Gastroesophageal sphincter (tissue), 4 donors: ENCODE results near the gene CIT. TPM values are rescaled to one million over a fixed set of nuclear protein-coding genes. Genes with fewer than 3 reads are reported as not detected.

Experiments used
- ATAC-seq: fragments of 150-250 bp; one replicate; pipeline ENCODE4 v1.9.1; 2016; ENCODE audit warnings: mild to moderate bottlenecking, moderate library complexity
- H3K27ac ChIP-seq, 4 donors: fragments of 200-600 bp; sonication (generic) in 3 of 4; 1 replicate in 3 of 4; 2 replicates in 1 of 4; pipeline ENCODE4 v1.5.1; 2016 to 2019
- H3K27me3 ChIP-seq: fragments of 200-600 bp; sonication (generic); one replicate; pipeline ENCODE4 v1.5.1; 2019
- H3K36me3 ChIP-seq, 2 donors: fragments of 200-600 bp; sonication (generic); one replicate each; pipeline ENCODE4 v1.5.1; 2019; ENCODE audit warnings: control low read depth in 1 of 2
- H3K4me1 ChIP-seq, 3 donors: fragments of 200-600 bp; sonication (generic); 1 replicate in 2 of 3; 2 replicates in 1 of 3; pipeline ENCODE4 v1.5.1; 2016 to 2019; ENCODE audit warnings: control low read depth in 2 of 3
- H3K4me3 ChIP-seq, 2 donors: fragments of 200-600 bp; sonication (generic); one replicate each; pipeline ENCODE4 v1.5.1; 2019; ENCODE audit warnings: mild to moderate bottlenecking in 1 of 2, moderate library complexity in 1 of 2
- H3K9me3 ChIP-seq, 3 donors: fragments of 200-600 bp; sonication (generic); one replicate each; pipeline ENCODE4 v1.5.1; 2017 to 2019; ENCODE audit warnings: control low read depth in 2 of 3
- CTCF ChIP-seq, 4 experiments: fragments of 200-600 bp in 2 of 4; fragments of 450-650 bp in 2 of 4; sonication (generic) in 1 of 4; IDR thresholded peaks; one replicate each; pipeline ENCODE4 v1.5.1; 2017 to 2019; ENCODE audit warnings: antibody characterized with exemption in 4 of 4, mild to moderate bottlenecking in 2 of 4, moderate library complexity in 2 of 4
- EP300 ChIP-seq: sonication (generic); formaldehyde crosslinking; IDR thresholded peaks from one replicate; pipeline ENCODE4 v1.6.1; 2017; ENCODE audit warnings: antibody characterized with exemption, mild to moderate bottlenecking
- POLR2A ChIP-seq, 2 donors: fragments of 450-650 bp; IDR thresholded peaks; one replicate each; pipeline ENCODE4 v1.6.1; 2017; ENCODE audit warnings: antibody characterized with exemption in 2 of 2, mild to moderate bottlenecking in 2 of 2, moderate library complexity in 1 of 2
- POLR2AphosphoS5 ChIP-seq: sonication (generic); formaldehyde crosslinking; IDR thresholded peaks from one replicate; pipeline ENCODE4 v1.6.1; 2017; ENCODE audit warnings: antibody characterized with exemption
- WGBS, 2 donors: methylation state at CpG; one replicate each; pipeline ENCODE4 v1.1.5; 2018; ENCODE audit warnings: low coverage in 1 of 2; 5-methylcytosine and 5-hydroxymethylcytosine counted together
- total RNA-seq, 4 donors: library from RNA; depleted of rRNA; stranded (reverse); fragments of >200 nt; gene quantifications; one replicate each; pipeline ENCODE4 v1.1.0, GENCODE V29; 2016

The CIT gene
- total RNA-seq, 4 donors from 2014 or later = 3.8 to 9.7 (median 6.6) TPM

GRCh38 chr12:119804011-119804641 is 73.0 kb downstream of the CIT start:
- peak; percentile 72 for ATAC-seq
- 20 to 21% methylated on average over 4 to 6 of the region's 32 CpGs for WGBS, 2 donors
- Histone ChIP-seq H3K27me3 (peaks cover 40% of the 10 kb centered on the region), H3K9me3 (no peaks in the 10 kb centered on the region), H3K4me1 (peaks cover 0 to 28% (median 9%) of the 10 kb centered on the region in 3 donors), H3K4me3 (peak overlapping the region in 1 of 2 donors; percentile 42), H3K36me3 (no peaks in the 10 kb centered on the region), H3K27ac (peak overlapping the region in 2 of 4 donors; percentile 51 to 55)
- TF ChIP-seq POLR2A (IDR thresholded peaks at IDR 0.05) (no peak), POLR2AphosphoS5 (peak; percentile 23), EP300 (no peak), CTCF (IDR thresholded peaks at IDR 0.05) (peak in 2 of 4 experiments; percentile 23 to 54)

GRCh38 chr12:119803381-119803791 is 73.7 kb downstream of the CIT start:
- ATAC-seq = no peak
- WGBS, 2 donors = 10 to 60% methylated on average over 1 to 6 of the region's 16 CpGs
- Histone ChIP-seq H3K36me3 (no peaks in the 10 kb centered on the region), H3K27ac (peak overlapping the region in 1 of 4 donors; percentile 55), H3K9me3 (no peaks in the 10 kb centered on the region), H3K4me1 (peaks cover 0 to 28% (median 9%) of the 10 kb centered on the region in 3 donors), H3K4me3 (peak overlapping the region; percentile 16 to 42), H3K27me3 (peaks cover 34% of the 10 kb centered on the region)
- no peak for TF ChIP-seq POLR2A (IDR thresholded peaks at IDR 0.05)
- no peak for TF ChIP-seq CTCF (IDR thresholded peaks at IDR 0.05)
- TF ChIP-seq EP300 = no peak
- TF ChIP-seq POLR2AphosphoS5 = no peak

- TF ChIP-seq EP300 (no peak), POLR2A (IDR thresholded peaks at IDR 0.05) (no peak), POLR2AphosphoS5 (no peak), CTCF (IDR thresholded peaks at IDR 0.05) (no peak)
- H3K27ac ChIP-seq = peak overlapping the region in 1 of 4 donors; percentile 55
- 29 to 33% methylated on average over 1 to 3 of the region's 4 CpGs for WGBS, 2 donors
Observed at GRCh38 chr12:119802472-119802871, 74.6 kb downstream of the CIT start.

GRCh38 chr12:119797090-119797489 is 80.0 kb downstream of the CIT start:
- 91 to 98% methylated on average over 3 to 4 of the region's 4 CpGs for WGBS, 2 donors
- no peak for ATAC-seq
- TF ChIP-seq CTCF (IDR thresholded peaks at IDR 0.05) = no peak
- TF ChIP-seq POLR2A (IDR thresholded peaks at IDR 0.05) = no peak
- no peak for TF ChIP-seq POLR2AphosphoS5
- no peak for TF ChIP-seq EP300
- peaks cover 19% of the 10 kb centered on the region for H3K27me3 ChIP-seq
- no peaks in the 10 kb centered on the region for H3K36me3 ChIP-seq
- no peaks in the 10 kb centered on the region for H3K4me1 ChIP-seq
- H3K27ac ChIP-seq = no peak overlapping the region
- H3K9me3 ChIP-seq = no peaks in the 10 kb centered on the region
- H3K4me3 ChIP-seq = no peak overlapping the region

More at GRCh38 chr12:119802472-119802871, 74.6 kb downstream of the CIT start:
- Histone ChIP-seq H3K4me3 (peak overlapping the region in 1 of 2 donors; percentile 42), H3K9me3 (no peaks in the 10 kb centered on the region), H3K36me3 (no peaks in the 10 kb centered on the region), H3K27me3 (peaks cover 30% of the 10 kb centered on the region), H3K4me1 (peaks cover 0 to 28% (median 9%) of the 10 kb centered on the region in 3 donors)
- ATAC-seq = peak; percentile 60

GRCh38 chr12:119796292-119796691 is 80.8 kb downstream of the CIT start:
- H3K9me3 ChIP-seq = no peaks in the 10 kb centered on the region
- peaks cover 19% of the 10 kb centered on the region for H3K27me3 ChIP-seq
- H3K36me3 ChIP-seq = no peaks in the 10 kb centered on the region
- H3K4me3 ChIP-seq = no peak overlapping the region
- TF ChIP-seq POLR2A (IDR thresholded peaks at IDR 0.05) (no peak), POLR2AphosphoS5 (no peak), CTCF (IDR thresholded peaks at IDR 0.05) (no peak), EP300 (no peak)
- WGBS, 2 donors = 93 to 100% methylated on average over 4 of the region's 4 CpGs
- H3K4me1 ChIP-seq = no peaks in the 10 kb centered on the region
- ATAC-seq = no peak
- H3K27ac ChIP-seq = no peak overlapping the region
